ENCODE data around the gene HIBADH. TPM values are rescaled to one million over a fixed set of nuclear protein-coding genes. Genes with fewer than 3 reads are reported as not detected.

The HIBADH gene
- total and polyA plus RNA-seq, 7 experiments from 2014 or later: 8.0 to 46.2 (median 14.7) TPM

DNA sequence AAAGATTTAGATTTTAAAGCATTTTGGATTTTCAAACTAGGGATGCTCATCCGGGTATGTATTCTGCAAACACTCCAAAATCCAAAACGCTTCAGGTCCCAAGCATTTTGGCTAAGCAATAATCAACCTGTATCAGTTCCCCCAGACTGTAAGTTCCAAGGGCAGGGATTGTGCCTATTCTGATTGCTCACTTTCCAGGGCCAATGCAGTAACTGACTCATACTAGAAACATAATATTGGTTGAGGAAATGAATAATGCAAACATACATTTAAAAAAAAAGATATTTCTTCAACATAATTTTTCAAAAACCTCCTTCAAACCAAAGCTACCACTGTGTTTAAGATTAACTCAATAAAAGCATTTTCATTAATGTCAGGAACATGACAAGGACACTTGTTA is 69.5 kb downstream of the HIBADH start:
- Histone ChIP-seq H3K27me3 (ENCODE audit: control insufficient read depth in 2 of 2, insufficient read depth in 2 of 2, low read length in 2 of 2) (no peaks in the 10 kb centered on the region), H3K9me3 (ENCODE audit: control insufficient read depth in 2 of 3, low read length in 3 of 3) (no peaks in the 10 kb centered on the region), H3K36me3 (ENCODE audit: control insufficient read depth in 2 of 3, insufficient read depth in 3 of 3, low read length in 3 of 3) (no peaks in the 10 kb centered on the region), H3K27ac (ENCODE audit: low read depth, low read length) (no peak overlapping the region), H3K4me3 (ENCODE audit: low read length) (no peak overlapping the region), H3K4me1 (ENCODE audit: control insufficient read depth in 2 of 2, insufficient read depth in 2 of 2, low read length in 2 of 2) (no peaks in the 10 kb centered on the region)
- Mint-ChIP-seq H3K27ac (no peak overlapping the region), H3K4me1 (no peaks in the 10 kb centered on the region), H3K27me3 (no peaks in the 10 kb centered on the region), H3K9me3 (no peaks in the 10 kb centered on the region), H3K36me3 (peaks cover 0 to 35% (median 24%) of the 10 kb centered on the region in 5 donors), H3K4me3 (no peak overlapping the region)
- intact Hi-C loops (cut with micrococcal nuclease): no loop called here
- ATAC-seq (no peak), DNase-seq (no peak)
- POLR2A ChIA-PET: no interaction called here
- CTCF ChIA-PET: interaction anchor here (0.6 kb wide), 1 partner anchor 913 kb away, joined by 3 read pairs; no protein-coding TSS in a partner anchor

DNA sequence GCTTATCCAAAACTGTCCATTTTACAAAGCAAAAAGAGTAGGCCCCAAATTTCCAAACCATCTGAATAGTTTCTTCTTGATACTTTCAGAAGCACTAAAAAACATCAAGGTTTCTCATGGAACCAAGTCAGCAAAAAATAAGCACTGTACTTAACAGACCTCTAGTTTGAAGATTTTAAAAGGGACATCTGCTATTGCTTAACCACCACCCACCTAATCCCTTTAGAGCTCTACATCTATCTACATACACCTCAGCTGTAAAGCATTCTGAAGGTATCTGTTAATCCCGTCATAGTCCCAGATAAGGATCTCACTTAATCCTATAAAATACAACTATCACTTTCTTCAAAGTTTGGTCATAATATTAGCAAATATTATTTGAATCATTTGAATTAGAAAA is 72.3 kb downstream of the HIBADH start:
- no peaks in the 10 kb centered on the region for H3K9me3 ChIP-seq (ENCODE audit: control insufficient read depth in 2 of 3, low read length in 3 of 3)
- H3K27ac ChIP-seq (ENCODE audit: low read depth, low read length): no peak overlapping the region
- no peaks in the 10 kb centered on the region for H3K36me3 ChIP-seq (ENCODE audit: control insufficient read depth in 2 of 3, insufficient read depth in 3 of 3, low read length in 3 of 3)
- H3K4me1 ChIP-seq (ENCODE audit: control insufficient read depth in 2 of 2, insufficient read depth in 2 of 2, low read length in 2 of 2): no peaks in the 10 kb centered on the region
- Mint-ChIP-seq H3K4me1 (no peaks in the 10 kb centered on the region), H3K4me3 (no peak overlapping the region), H3K27me3 (no peaks in the 10 kb centered on the region), H3K9me3 (no peaks in the 10 kb centered on the region), H3K36me3 (peaks cover 0 to 42% (median 24%) of the 10 kb centered on the region in 5 donors), H3K27ac (no peak overlapping the region)
- ChIA-PET CTCF (no interaction called here), POLR2A (interaction anchor here (0.6 kb wide), 1 partner anchor 398 kb away, joined by 3 read pairs; no protein-coding TSS in a partner anchor)
- ATAC-seq (no peak), DNase-seq (no peak)
- no peak overlapping the region for H3K4me3 ChIP-seq (ENCODE audit: low read length)
- no peaks in the 10 kb centered on the region for H3K27me3 ChIP-seq (ENCODE audit: control insufficient read depth in 2 of 2, insufficient read depth in 2 of 2, low read length in 2 of 2)
- intact Hi-C loops (cut with micrococcal nuclease): no loop called here

DNA sequence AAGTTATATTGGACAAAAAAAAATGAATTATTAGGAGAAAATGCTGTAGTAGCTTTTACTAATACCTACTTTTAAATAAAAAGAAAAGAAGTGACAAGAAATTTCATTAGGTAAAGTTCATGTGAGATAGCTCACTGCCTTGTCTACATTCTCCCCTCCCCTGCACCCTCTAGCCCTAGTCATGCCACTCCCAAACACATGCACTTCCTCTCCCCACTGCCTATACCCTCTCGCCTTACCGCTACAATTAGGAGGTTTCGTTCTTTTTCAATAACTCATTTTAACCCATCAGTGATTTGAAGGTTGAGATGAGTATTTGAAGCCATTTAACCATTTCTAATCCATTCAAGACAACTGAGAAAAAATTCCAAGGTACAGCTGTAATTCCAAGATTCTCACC is 75.3 kb downstream of the HIBADH start:
- ATAC-seq (no peak), DNase-seq (no peak)
- no peaks in the 10 kb centered on the region for H3K4me1 ChIP-seq (ENCODE audit: control insufficient read depth in 2 of 2, insufficient read depth in 2 of 2, low read length in 2 of 2)
- H3K4me3 Mint-ChIP-seq: no peak overlapping the region
- H3K27ac Mint-ChIP-seq: no peak overlapping the region
- H3K27me3 ChIP-seq (ENCODE audit: control insufficient read depth in 2 of 2, insufficient read depth in 2 of 2, low read length in 2 of 2): no peaks in the 10 kb centered on the region
- H3K4me3 ChIP-seq (ENCODE audit: low read length): no peak overlapping the region
- CTCF ChIA-PET: interaction anchor here (0.7 to 0.9 kb wide), 2 partner anchors 11 to 13 kb away, joined by 3 to 4 read pairs; no protein-coding TSS in a partner anchor
- no peaks in the 10 kb centered on the region for H3K4me1 Mint-ChIP-seq
- peaks cover 0 to 39% (median 20%) of the 10 kb centered on the region in 5 donors for H3K36me3 Mint-ChIP-seq
- no peaks in the 10 kb centered on the region for H3K9me3 Mint-ChIP-seq
- intact Hi-C loops (cut with micrococcal nuclease): no loop called here
- H3K9me3 ChIP-seq (ENCODE audit: control insufficient read depth in 2 of 3, low read length in 3 of 3): no peaks in the 10 kb centered on the region
- POLR2A ChIA-PET: interaction anchor here (0.6 kb wide), 1 partner anchor 31 kb away, joined by 4 read pairs; no protein-coding TSS in a partner anchor
- H3K27me3 Mint-ChIP-seq: no peaks in the 10 kb centered on the region
- H3K36me3 ChIP-seq (ENCODE audit: control insufficient read depth in 2 of 3, insufficient read depth in 3 of 3, low read length in 3 of 3): no peaks in the 10 kb centered on the region
- H3K27ac ChIP-seq (ENCODE audit: low read depth, low read length): no peak overlapping the region

DNA sequence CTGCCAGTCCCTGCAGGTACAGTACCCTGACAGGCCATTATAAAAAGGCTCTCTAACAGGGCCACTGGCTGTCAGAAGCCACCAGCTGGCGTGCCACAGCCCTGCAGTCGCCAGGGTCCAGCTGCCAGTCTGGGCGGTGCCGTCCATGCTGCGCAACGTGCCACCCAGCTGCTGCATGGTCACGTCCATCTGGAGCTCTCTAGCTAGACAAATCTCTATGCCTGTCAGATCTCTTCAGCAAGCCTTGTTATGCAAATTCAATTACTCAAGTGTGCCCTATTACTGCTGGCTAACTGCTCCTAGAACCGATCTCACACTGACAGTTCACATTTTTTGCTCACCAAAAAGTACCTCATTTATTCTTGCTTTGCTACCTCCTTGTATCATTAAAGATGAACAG is 75.9 kb downstream of the HIBADH start:
- Mint-ChIP-seq H3K36me3 (peaks cover 0 to 34% (median 15%) of the 10 kb centered on the region in 5 donors), H3K9me3 (no peaks in the 10 kb centered on the region), H3K27me3 (no peaks in the 10 kb centered on the region), H3K4me3 (no peak overlapping the region), H3K4me1 (no peaks in the 10 kb centered on the region), H3K27ac (no peak overlapping the region)
- DNase-seq: no peak
- CTCF ChIA-PET: interaction anchor here (0.7 to 0.9 kb wide), 2 partner anchors 10 to 12 kb away, joined by 3 to 4 read pairs; no protein-coding TSS in a partner anchor
- Histone ChIP-seq H3K36me3 (ENCODE audit: control insufficient read depth in 2 of 3, insufficient read depth in 3 of 3, low read length in 3 of 3) (no peaks in the 10 kb centered on the region), H3K9me3 (ENCODE audit: control insufficient read depth in 2 of 3, low read length in 3 of 3) (no peaks in the 10 kb centered on the region), H3K4me3 (ENCODE audit: low read length) (no peak overlapping the region), H3K27ac (ENCODE audit: low read depth, low read length) (no peak overlapping the region), H3K27me3 (ENCODE audit: control insufficient read depth in 2 of 2, insufficient read depth in 2 of 2, low read length in 2 of 2) (no peaks in the 10 kb centered on the region), H3K4me1 (ENCODE audit: control insufficient read depth in 2 of 2, insufficient read depth in 2 of 2, low read length in 2 of 2) (no peaks in the 10 kb centered on the region)
- intact Hi-C loops (cut with micrococcal nuclease): no loop called here
- POLR2A ChIA-PET: no interaction called here
- ATAC-seq: no peak

DNA sequence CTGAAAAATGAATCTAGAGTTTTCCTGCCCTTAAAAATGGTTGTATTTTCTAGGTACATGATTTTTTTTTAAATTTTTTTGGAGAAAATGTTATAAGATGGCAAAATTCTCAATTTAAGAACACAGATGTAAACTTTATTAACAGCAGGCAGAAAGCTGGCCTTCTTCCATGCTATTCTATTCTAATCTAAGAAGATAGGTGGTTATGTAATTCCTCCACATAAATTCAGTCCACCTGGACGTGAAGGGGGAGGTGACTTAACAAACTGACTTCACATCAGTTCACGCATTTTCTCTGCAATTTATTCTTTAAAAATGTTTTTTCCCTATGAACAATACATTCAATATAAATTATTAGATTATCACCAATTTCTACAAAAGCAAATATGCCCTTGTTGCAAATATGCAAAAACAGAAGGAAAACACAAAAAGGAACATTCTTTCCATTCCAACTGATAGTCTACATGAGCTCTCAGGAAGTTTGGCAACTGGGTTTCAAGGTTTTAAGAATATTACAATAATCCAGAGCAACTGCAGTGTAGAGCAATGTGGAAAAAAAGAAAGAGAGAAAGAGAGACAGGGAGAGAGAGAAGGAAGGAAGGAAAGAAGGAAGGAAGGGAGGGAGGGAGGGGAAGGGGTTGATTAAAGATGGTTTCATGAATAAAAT is 76.8 kb downstream of the HIBADH start:
- no peak overlapping the region for H3K27ac ChIP-seq (ENCODE audit: low read depth, low read length)
- H3K27me3 ChIP-seq (ENCODE audit: control insufficient read depth in 2 of 2, insufficient read depth in 2 of 2, low read length in 2 of 2): no peaks in the 10 kb centered on the region
- no peak overlapping the region for H3K27ac Mint-ChIP-seq
- ATAC-seq: no peak
- no peak for DNase-seq
- no peak overlapping the region for H3K4me3 Mint-ChIP-seq
- no peaks in the 10 kb centered on the region for H3K9me3 Mint-ChIP-seq
- H3K36me3 Mint-ChIP-seq: peaks cover 0 to 30% (median 11%) of the 10 kb centered on the region in 5 donors
- CTCF ChIA-PET: no interaction called here
- H3K4me1 ChIP-seq (ENCODE audit: control insufficient read depth in 2 of 2, insufficient read depth in 2 of 2, low read length in 2 of 2): no peaks in the 10 kb centered on the region
- POLR2A ChIA-PET: no interaction called here
- H3K4me3 ChIP-seq (ENCODE audit: low read length): no peak overlapping the region
- no peaks in the 10 kb centered on the region for H3K9me3 ChIP-seq (ENCODE audit: control insufficient read depth in 2 of 3, low read length in 3 of 3)
- intact Hi-C loops (cut with micrococcal nuclease): no loop called here
- peaks cover 0 to 3% (median 0%) of the 10 kb centered on the region in 7 donors for H3K4me1 Mint-ChIP-seq
- no peaks in the 10 kb centered on the region for H3K27me3 Mint-ChIP-seq
- H3K36me3 ChIP-seq (ENCODE audit: control insufficient read depth in 2 of 3, insufficient read depth in 3 of 3, low read length in 3 of 3): no peaks in the 10 kb centered on the region

DNA sequence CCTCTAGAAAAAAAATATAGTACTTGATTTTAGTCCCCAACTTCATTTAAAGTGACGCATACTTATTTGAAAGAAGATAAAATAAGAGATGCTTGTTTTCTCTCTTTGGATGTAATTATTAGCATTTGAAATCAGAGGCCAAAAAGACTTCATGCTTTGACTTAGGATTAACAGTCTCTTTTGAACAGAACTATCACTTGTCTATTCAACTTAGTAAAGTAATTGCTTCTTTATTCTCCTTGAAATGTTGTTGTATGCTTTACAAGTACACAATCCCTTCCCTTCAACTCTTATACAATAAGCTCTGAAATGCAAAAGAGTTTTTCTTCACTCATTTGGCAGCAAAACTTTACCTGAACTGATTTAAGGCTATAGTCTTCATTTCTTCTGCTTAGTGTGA is 80.8 kb downstream of the HIBADH start:
- Mint-ChIP-seq H3K36me3 (peaks cover 0 to 9% (median 0%) of the 10 kb centered on the region in 5 donors), H3K27ac (peak overlapping the region in 1 of 9 donors; percentile 8), H3K27me3 (no peaks in the 10 kb centered on the region), H3K4me3 (no peak overlapping the region), H3K9me3 (no peaks in the 10 kb centered on the region), H3K4me1 (peaks cover 0 to 5% (median 0%) of the 10 kb centered on the region in 7 donors)
- intact Hi-C loops (cut with micrococcal nuclease): no loop called here
- H3K36me3 ChIP-seq (ENCODE audit: control insufficient read depth in 2 of 3, insufficient read depth in 3 of 3, low read length in 3 of 3): no peaks in the 10 kb centered on the region
- no peak overlapping the region for H3K27ac ChIP-seq (ENCODE audit: low read depth, low read length)
- no peak overlapping the region for H3K4me3 ChIP-seq (ENCODE audit: low read length)
- no peaks in the 10 kb centered on the region for H3K4me1 ChIP-seq (ENCODE audit: control insufficient read depth in 2 of 2, insufficient read depth in 2 of 2, low read length in 2 of 2)
- no peaks in the 10 kb centered on the region for H3K27me3 ChIP-seq (ENCODE audit: control insufficient read depth in 2 of 2, insufficient read depth in 2 of 2, low read length in 2 of 2)
- ChIA-PET CTCF (no interaction called here), POLR2A (no interaction called here)
- no peaks in the 10 kb centered on the region for H3K9me3 ChIP-seq (ENCODE audit: control insufficient read depth in 2 of 3, low read length in 3 of 3)
- ATAC-seq (no peak), DNase-seq (no peak)

DNA sequence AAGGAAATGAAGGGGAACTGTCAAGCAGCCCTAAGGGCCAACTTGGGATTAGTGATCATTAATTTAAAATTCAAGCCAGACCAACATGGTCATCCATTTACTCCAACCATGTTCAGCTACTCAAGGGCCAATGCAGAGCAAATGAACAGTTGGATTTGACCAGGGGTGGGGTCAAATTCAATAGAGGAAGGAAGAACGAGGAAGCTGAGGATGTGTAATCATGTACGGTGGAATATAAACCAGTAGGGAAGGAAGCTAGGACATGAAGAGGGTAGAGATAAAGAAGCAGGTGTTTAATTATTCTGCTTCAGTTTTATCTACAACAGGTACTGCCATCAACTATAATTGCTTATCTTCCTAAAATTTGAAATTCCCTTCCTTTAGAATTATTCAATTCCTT is 81.6 kb downstream of the HIBADH start:
- no peak overlapping the region for H3K27ac Mint-ChIP-seq
- no peak overlapping the region for H3K4me3 Mint-ChIP-seq
- Histone ChIP-seq H3K4me1 (ENCODE audit: control insufficient read depth in 2 of 2, insufficient read depth in 2 of 2, low read length in 2 of 2) (no peaks in the 10 kb centered on the region), H3K27ac (ENCODE audit: low read depth, low read length) (no peak overlapping the region), H3K9me3 (ENCODE audit: control insufficient read depth in 2 of 3, low read length in 3 of 3) (no peaks in the 10 kb centered on the region), H3K36me3 (ENCODE audit: control insufficient read depth in 2 of 3, insufficient read depth in 3 of 3, low read length in 3 of 3) (no peaks in the 10 kb centered on the region), H3K27me3 (ENCODE audit: control insufficient read depth in 2 of 2, insufficient read depth in 2 of 2, low read length in 2 of 2) (no peaks in the 10 kb centered on the region), H3K4me3 (ENCODE audit: low read length) (no peak overlapping the region)
- ATAC-seq: no peak
- DNase-seq: no peak
- ChIA-PET CTCF (no interaction called here), POLR2A (no interaction called here)
- peaks cover 0 to 5% (median 0%) of the 10 kb centered on the region in 5 donors for H3K36me3 Mint-ChIP-seq
- peaks cover 0 to 5% (median 0%) of the 10 kb centered on the region in 7 donors for H3K4me1 Mint-ChIP-seq
- no peaks in the 10 kb centered on the region for H3K27me3 Mint-ChIP-seq
- intact Hi-C loops (cut with micrococcal nuclease): no loop called here
- no peaks in the 10 kb centered on the region for H3K9me3 Mint-ChIP-seq
